Left kidney (tissue), 2 donors: ENCODE data around the gene CTU2. TPM values are rescaled to one million over a fixed set of nuclear protein-coding genes. Genes with fewer than 3 reads are reported as not detected.

ENCODE experiments used
- DNase-seq: peaks from one replicate; pipeline ENCODE4 v3.0.0-alpha.2; 2013
- polyA plus RNA-seq: library from polyadenylated mRNA; unstranded; fragments of 120-200 nt; gene quantifications from one replicate; pipeline ENCODE4 v1.2.1, GENCODE V29; 2013; ENCODE audit not compliant: insufficient read length

CTU2 gene
- polyA plus RNA-seq, 1 donor = 8.2 TPM

- no peak for DNase-seq
Measured at GRCh38 chr16:88743693-88744576, 37.6 kb downstream of the CTU2 start.

GRCh38 chr16:88744577-88745521 lies 38.5 kb downstream of the CTU2 start:
- no peak for DNase-seq

GRCh38 chr16:88746506-88746905 lies 40.2 kb downstream of the CTU2 start:
- no peak for DNase-seq

GRCh38 chr16:88747588-88748301 lies 41.4 kb downstream of the CTU2 start:
- DNase-seq = no peak

GRCh38 chr16:88748364-88748763 lies 42.1 kb downstream of the CTU2 start:
- DNase-seq = no peak

GRCh38 chr16:88749358-88749757 lies 43.1 kb downstream of the CTU2 start:
- no peak for DNase-seq

- no peak for DNase-seq
Measured at GRCh38 chr16:88750854-88751253, 44.6 kb downstream of the CTU2 start.

GRCh38 chr16:88752386-88753002 lies 46.2 kb downstream of the CTU2 start:
- no peak for DNase-seq

- DNase-seq = no peak
Measured at GRCh38 chr16:88753191-88753590, 46.9 kb downstream of the CTU2 start.

GRCh38 chr16:88753602-88754001 lies 47.3 kb downstream of the CTU2 start:
- no peak for DNase-seq

- no peak for DNase-seq
Measured at GRCh38 chr16:88754109-88754911, 48.0 kb downstream of the CTU2 start.

GRCh38 chr16:88754912-88755744 lies 48.8 kb downstream of the CTU2 start:
- no peak for DNase-seq

- DNase-seq = no peak
Measured at GRCh38 chr16:88755745-88756443, 49.6 kb downstream of the CTU2 start.

GRCh38 chr16:88758227-88758943 lies 52.1 kb downstream of the CTU2 start:
- no peak for DNase-seq

GRCh38 chr16:88758944-88759244 lies 52.6 kb downstream of the CTU2 start:
- no peak for DNase-seq

GRCh38 chr16:88759245-88759975 lies 53.1 kb downstream of the CTU2 start:
- no peak for DNase-seq

- no peak for DNase-seq
Measured at GRCh38 chr16:88759976-88760350, 53.7 kb downstream of the CTU2 start.
